Measurements from ENCODE around the gene B3GALT6.

- no peak for TF ChIP-seq EZH2phosphoT487 (IDR thresholded peaks at IDR 0.05)
- TF ChIP-seq, protein P1, sequence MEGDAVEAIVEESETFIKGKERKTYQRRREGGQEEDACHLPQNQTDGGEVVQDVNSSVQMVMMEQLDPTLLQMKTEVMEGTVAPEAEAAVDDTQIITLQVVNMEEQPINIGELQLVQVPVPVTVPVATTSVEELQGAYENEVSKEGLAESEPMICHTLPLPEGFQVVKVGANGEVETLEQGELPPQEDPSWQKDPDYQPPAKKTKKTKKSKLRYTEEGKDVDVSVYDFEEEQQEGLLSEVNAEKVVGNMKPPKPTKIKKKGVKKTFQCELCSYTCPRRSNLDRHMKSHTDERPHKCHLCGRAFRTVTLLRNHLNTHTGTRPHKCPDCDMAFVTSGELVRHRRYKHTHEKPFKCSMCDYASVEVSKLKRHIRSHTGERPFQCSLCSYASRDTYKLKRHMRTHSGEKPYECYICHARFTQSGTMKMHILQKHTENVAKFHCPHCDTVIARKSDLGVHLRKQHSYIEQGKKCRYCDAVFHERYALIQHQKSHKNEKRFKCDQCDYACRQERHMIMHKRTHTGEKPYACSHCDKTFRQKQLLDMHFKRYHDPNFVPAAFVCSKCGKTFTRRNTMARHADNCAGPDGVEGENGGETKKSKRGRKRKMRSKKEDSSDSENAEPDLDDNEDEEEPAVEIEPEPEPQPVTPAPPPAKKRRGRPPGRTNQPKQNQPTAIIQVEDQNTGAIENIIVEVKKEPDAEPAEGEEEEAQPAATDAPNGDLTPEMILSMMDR (IDR thresholded peaks at IDR 0.05) = no peak
These were observed 34.2 kb upstream of the B3GALT6 start for GRCh38 chr1:1197551-1198422.
